ENCODE results near the gene COL11A2. TPM values are rescaled to one million over a fixed set of nuclear protein-coding genes. Genes with fewer than 3 reads are reported as not detected.
"Not testable (repeated sequence)": the region's sequence is repeated elsewhere in the genome, so short reads cannot be mapped to it uniquely, and the experiment has no call there.

The COL11A2 gene
- total RNA-seq, 1 experiment from 2014 or later = 7.6 TPM

- Histone ChIP-seq H3K9me3 (ENCODE audit: control insufficient read depth in 1 of 2, insufficient read depth in 1 of 2, low read depth in 1 of 2, low read length in 2 of 2) (no peaks in the 10 kb centered on the region), H3K4me3 (replicated peaks in 1 of 2; ENCODE audit: low read depth in 1 of 2, low read length in 2 of 2) (no peak overlapping the region), H2AFZ (ENCODE audit: low read depth, low read length, poor library complexity, severe bottlenecking) (no peak overlapping the region), H3K4me2 (ENCODE audit: low read length) (no peak overlapping the region), H3K4me1 (ENCODE audit: control insufficient read depth in 1 of 2, insufficient read depth in 2 of 2, low read length in 2 of 2) (no peaks in the 10 kb centered on the region), H3K79me2 (ENCODE audit: insufficient read depth, low read length) (no peaks in the 10 kb centered on the region), H3K36me3 (ENCODE audit: control insufficient read depth in 1 of 2, insufficient read depth in 2 of 2, low read length in 2 of 2) (no peaks in the 10 kb centered on the region), H3K9ac (ENCODE audit: low read length) (no peak overlapping the region), H3K27ac (ENCODE audit: low read depth, low read length) (no peak overlapping the region), H4K20me1 (ENCODE audit: insufficient read depth) (no peaks in the 10 kb centered on the region), H3K9me2 (ENCODE audit: insufficient read depth) (no peaks in the 10 kb centered on the region), H3K27me3 (ENCODE audit: insufficient read depth, low read length) (no peaks in the 10 kb centered on the region; the same call in 1 of the 2 replicates)
- intact Hi-C loops (cut with micrococcal nuclease) = no loop called here
- DNase-seq (ENCODE audit: low read depth, low spot score) (no peak), ATAC-seq (no peak)
- POLR2A ChIA-PET = no interaction called here
- CTCF ChIA-PET = interaction anchor here (1.7 kb wide), 1 partner anchor 13 kb away, joined by 5 read pairs; no protein-coding TSS in a partner anchor
- RAD21 ChIA-PET (ENCODE audit: low non-redundant PET in 1 of 2, low total read pairs in 2 of 2, uncharacterized antibody in 2 of 2, unreplicated experiment in 2 of 2) = no interaction called here
- no TSS peak for BruUV-seq (replicated peaks)
- TF ChIP-seq SP1 (IDR thresholded peaks at IDR 0.05; ENCODE audit: low read depth) (no peak), SIN3A (IDR thresholded peaks at IDR 0.05; ENCODE audit: low read depth) (no peak)
Measured at GRCh38 chr6:33235221-33235634, 43.0 kb upstream of the COL11A2 start.

DNA sequence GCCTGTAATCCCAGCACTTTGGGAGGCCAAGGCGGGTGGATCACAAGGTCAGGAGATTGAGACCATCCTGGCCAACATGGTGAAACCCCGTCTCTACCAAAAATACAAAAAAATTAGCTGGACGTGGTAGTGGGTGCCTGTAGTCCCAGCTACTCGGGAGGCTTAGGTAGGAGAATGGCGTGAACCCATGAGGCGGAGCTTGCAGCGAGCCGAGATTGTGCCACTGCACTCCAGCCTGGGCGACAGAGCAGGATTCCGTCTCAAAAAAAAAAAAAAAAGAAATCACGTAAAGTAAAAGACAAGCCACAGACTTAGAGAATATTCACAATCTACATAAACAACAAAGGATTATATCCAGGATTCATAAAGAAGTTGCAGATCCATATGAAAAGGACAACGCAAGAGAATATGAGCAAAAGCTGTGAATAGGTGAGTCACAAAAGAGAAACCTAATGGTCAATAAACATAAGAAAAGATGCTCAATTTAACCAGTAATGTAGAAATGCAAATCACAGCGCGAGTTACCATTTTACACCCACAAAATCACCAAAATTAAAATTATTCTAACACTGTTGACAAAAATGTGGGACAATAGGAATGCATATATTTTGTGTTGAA lies 34.3 kb upstream of the COL11A2 start:
- ATAC-seq; H3K9me2 ChIP-seq (ENCODE audit: insufficient read depth); intact Hi-C loops (cut with micrococcal nuclease); H3K9me3 ChIP-seq (ENCODE audit: control insufficient read depth in 1 of 2, insufficient read depth in 1 of 2, low read depth in 1 of 2, low read length in 2 of 2); H3K36me3 ChIP-seq (ENCODE audit: control insufficient read depth in 1 of 2, insufficient read depth in 2 of 2, low read length in 2 of 2); H4K20me1 ChIP-seq (ENCODE audit: insufficient read depth); RAD21 ChIA-PET (ENCODE audit: low non-redundant PET in 1 of 2, low total read pairs in 2 of 2, uncharacterized antibody in 2 of 2, unreplicated experiment in 2 of 2); H3K4me3 ChIP-seq (replicated peaks in 1 of 2; ENCODE audit: low read depth in 1 of 2, low read length in 2 of 2); H3K9ac ChIP-seq (ENCODE audit: low read length); H3K27ac ChIP-seq (ENCODE audit: low read depth, low read length); H3K27me3 ChIP-seq (ENCODE audit: insufficient read depth, low read length); H3K4me2 ChIP-seq (ENCODE audit: low read length); BruUV-seq (replicated peaks); H3K4me1 ChIP-seq (ENCODE audit: control insufficient read depth in 1 of 2, insufficient read depth in 2 of 2, low read length in 2 of 2); DNase-seq (ENCODE audit: low read depth, low spot score); H3K79me2 ChIP-seq (ENCODE audit: insufficient read depth, low read length); CTCF ChIA-PET; POLR2A ChIA-PET; H2AFZ ChIP-seq (ENCODE audit: low read depth, low read length, poor library complexity, severe bottlenecking): not testable (repeated sequence)

GRCh38 chr6:33217681-33218080 lies 25.4 kb upstream of the COL11A2 start:
- ChIA-PET RAD21 (ENCODE audit: low non-redundant PET in 1 of 2, low total read pairs in 2 of 2, uncharacterized antibody in 2 of 2, unreplicated experiment in 2 of 2) (no interaction called here), CTCF (no interaction called here), POLR2A (no interaction called here)
- no peaks in the 10 kb centered on the region for H3K9me3 ChIP-seq (ENCODE audit: control insufficient read depth in 1 of 2, insufficient read depth in 1 of 2, low read depth in 1 of 2, low read length in 2 of 2)
- DNase-seq (ENCODE audit: low read depth, low spot score) (no peak), ATAC-seq (no peak)
- no peak overlapping the region for H3K27ac ChIP-seq (ENCODE audit: low read depth, low read length)
- H3K36me3 ChIP-seq (ENCODE audit: control insufficient read depth in 1 of 2, insufficient read depth in 2 of 2, low read length in 2 of 2) = no peaks in the 10 kb centered on the region
- no peaks in the 10 kb centered on the region for H3K27me3 ChIP-seq (ENCODE audit: insufficient read depth, low read length)
- H3K9me2 ChIP-seq (ENCODE audit: insufficient read depth) = no peaks in the 10 kb centered on the region
- H3K4me1 ChIP-seq (ENCODE audit: control insufficient read depth in 1 of 2, insufficient read depth in 2 of 2, low read length in 2 of 2) = peaks cover 0 to 5% of the 10 kb centered on the region in 2 experiments; a peak in 1 of 4 replicates
- intact Hi-C loops (cut with micrococcal nuclease) = no loop called here
- BruUV-seq (replicated peaks) = no TSS peak
- no peaks in the 10 kb centered on the region for H3K79me2 ChIP-seq (ENCODE audit: insufficient read depth, low read length)
- H3K4me2 ChIP-seq (ENCODE audit: low read length) = no peak overlapping the region
- H3K9ac ChIP-seq (ENCODE audit: low read length) = no peak overlapping the region
- H3K4me3 ChIP-seq (replicated peaks in 1 of 2; ENCODE audit: low read depth in 1 of 2, low read length in 2 of 2) = no peak overlapping the region
- H4K20me1 ChIP-seq (ENCODE audit: insufficient read depth) = no peaks in the 10 kb centered on the region
- H2AFZ ChIP-seq (ENCODE audit: low read depth, low read length, poor library complexity, severe bottlenecking) = no peak overlapping the region
- TF ChIP-seq TCF7L2 (IDR thresholded peaks at IDR 0.05; ENCODE audit: borderline replicate concordance, extremely low read depth, insufficient read depth, insufficient read length) (no peak), JUND (IDR thresholded peaks at IDR 0.05) (no peak), EZH2 (IDR thresholded peaks at IDR 0.05) (no peak), REST (IDR thresholded peaks at IDR 0.05; ENCODE audit: low read depth) (no peak), ZNF274 (IDR thresholded peaks at IDR 0.05; ENCODE audit: low read depth, low read length) (no peak), ATF3 (IDR thresholded peaks at IDR 0.05) (no peak), FOSL1 (IDR thresholded peaks at IDR 0.05; ENCODE audit: low read depth) (no peak)
